ENCODE data around the gene PHACTR1.

GRCh38 chr6:12977206-12977605 is 260.6 kb downstream of the PHACTR1 start:
- TF ChIP-seq EGR1 (conservative IDR thresholded peaks at IDR 0.05), result no peak
- no peak for TF ChIP-seq CHD1 (IDR thresholded peaks at IDR 0.05; ENCODE audit: low read length)
- no peak for TF ChIP-seq SMARCE1 (IDR thresholded peaks at IDR 0.05)
- TF ChIP-seq EZH2 (IDR thresholded peaks at IDR 0.05; ENCODE audit: borderline replicate concordance, low read depth, low read length), result no peak
- no peak for TF ChIP-seq ZSCAN29 (IDR thresholded peaks at IDR 0.05)
- no peak for TF ChIP-seq ATF1 (CRISPR knock-in tag; IDR thresholded peaks at IDR 0.05)
- TF ChIP-seq ATF1 (tag; IDR thresholded peaks at IDR 0.05), result no peak
- TF ChIP-seq ZNF699 (CRISPR knock-in tag; IDR thresholded peaks at IDR 0.05; ENCODE audit: insufficient replicate concordance), result no peak
- no peak for TF ChIP-seq CTCF (IDR thresholded peaks at IDR 0.05 in 2 of 3, conservative IDR thresholded peaks at IDR 0.05 in 1 of 3; ENCODE audit: insufficient read depth in 2 of 3, low read depth in 1 of 3, low read length in 3 of 3)
- TF ChIP-seq RBBP5 (IDR thresholded peaks at IDR 0.05; ENCODE audit: borderline replicate concordance, insufficient read depth, low read length, poor library complexity, severe bottlenecking), result no peak
- no peak for TF ChIP-seq COPS2 (conservative IDR thresholded peaks at IDR 0.05)
- TF ChIP-seq ESRRA (IDR thresholded peaks at IDR 0.05; ENCODE audit: borderline replicate concordance, low read depth), result no peak
- no peak for TF ChIP-seq SAP30 (IDR thresholded peaks at IDR 0.05; ENCODE audit: borderline replicate concordance, insufficient read depth, low read depth, low read length, poor library complexity, severe bottlenecking)
- TF ChIP-seq POLR2AphosphoS2 (IDR thresholded peaks at IDR 0.05; ENCODE audit: low read length), result no peak
- no peak for TF ChIP-seq GATAD2A (IDR thresholded peaks at IDR 0.05)
